ENCODE measurements around the gene PLLP.

PLLP gene

DNA sequence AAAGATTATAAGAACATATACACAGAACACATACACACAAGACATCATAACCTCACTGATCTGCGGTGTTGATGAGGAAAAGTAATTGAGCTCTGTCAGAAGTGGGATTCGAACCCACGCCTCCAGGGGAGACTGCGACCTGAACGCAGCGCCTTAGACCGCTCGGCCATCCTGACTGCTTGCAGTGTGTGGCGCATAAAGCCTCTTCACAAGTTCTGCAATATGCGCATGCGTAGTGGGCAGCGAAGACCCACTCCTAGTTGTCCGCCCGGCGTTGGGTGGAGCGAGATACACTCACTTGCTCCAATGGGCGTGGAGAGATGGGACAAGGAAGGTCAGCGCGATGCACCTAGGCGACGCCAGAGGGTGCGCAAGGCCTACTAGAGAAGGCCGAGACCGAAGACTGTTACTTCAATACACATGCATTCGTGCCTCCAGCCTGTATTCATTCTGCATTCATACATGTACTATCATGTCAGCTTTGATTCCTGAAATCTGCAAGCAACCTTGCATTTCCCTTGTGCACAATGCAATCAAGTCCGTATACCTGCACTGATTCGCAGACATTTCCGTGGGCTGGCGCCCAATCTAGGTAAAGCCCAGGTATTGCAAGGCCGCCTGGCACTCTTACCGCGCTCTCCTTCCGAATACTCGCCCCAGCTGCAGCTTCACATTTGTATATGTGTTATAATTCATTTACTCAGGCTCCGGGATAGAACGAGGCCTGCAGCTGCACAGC, 16.1 kb upstream of the PLLP start:
- no peaks in the 10 kb centered on the region for H3K36me3 ChIP-seq (ENCODE audit: control insufficient read depth, insufficient read depth, low read length)
- WGBS (ENCODE audit: extremely low coverage, insufficient coverage, low lambda C conversion rate) = no CpG with 5 or more reads among the region's 36 CpGs
- no peak overlapping the region for H2BK120ac ChIP-seq (ENCODE audit: low read depth, low read length)
- H3K27me3 ChIP-seq (ENCODE audit: insufficient read depth, low read length, poor library complexity) = no peaks in the 10 kb centered on the region
- no peak overlapping the region for H2BK15ac ChIP-seq (replicated peaks; ENCODE audit: low read depth)
- H4K8ac ChIP-seq (ENCODE audit: low read depth, low read length) = no peak overlapping the region
- no peak overlapping the region for H2AK5ac ChIP-seq (ENCODE audit: low read length)
- no peak overlapping the region for H2BK5ac ChIP-seq (ENCODE audit: low read length)
- H4K5ac ChIP-seq (ENCODE audit: low read length) = no peak overlapping the region
- no peaks in the 10 kb centered on the region for H3K79me1 ChIP-seq (ENCODE audit: low read length)
- H3K79me2 ChIP-seq (ENCODE audit: control insufficient read depth, insufficient read depth, low read length) = no peaks in the 10 kb centered on the region
- H3K27ac ChIP-seq (ENCODE audit: low read depth, low read length) = no peak overlapping the region
- no peak overlapping the region for H3K23ac ChIP-seq (ENCODE audit: low read length)
- H3K4me3 ChIP-seq (ENCODE audit: low read length) = peak overlapping the region; percentile 15
- no peak overlapping the region for H3K18ac ChIP-seq (ENCODE audit: low read length)
- DNase-seq = peak; percentile 99
- peak overlapping the region; percentile 58 for H3K4me2 ChIP-seq (ENCODE audit: low read length)
- peak overlapping the region; percentile 65 for H3K56ac ChIP-seq (ENCODE audit: low read length)
- H3K4ac ChIP-seq (ENCODE audit: low read depth, low read length) = no peak overlapping the region
- no peaks in the 10 kb centered on the region for H3K4me1 ChIP-seq (ENCODE audit: control insufficient read depth, low read depth, low read length)
- H3K9ac ChIP-seq (ENCODE audit: low read length) = peak overlapping the region; percentile 32

- Histone ChIP-seq H4K5ac (ENCODE audit: low read length) (no peak overlapping the region), H3K27me3 (ENCODE audit: insufficient read depth, low read length, poor library complexity) (no peaks in the 10 kb centered on the region), H3K9ac (ENCODE audit: low read length) (peak overlapping the region; percentile 60), H3K23ac (ENCODE audit: low read length) (no peak overlapping the region), H3K4me1 (ENCODE audit: control insufficient read depth, low read depth, low read length) (no peaks in the 10 kb centered on the region), H2BK120ac (ENCODE audit: low read depth, low read length) (no peak overlapping the region), H3K18ac (ENCODE audit: low read length) (no peak overlapping the region), H3K27ac (ENCODE audit: low read depth, low read length) (no peak overlapping the region), H3K4me2 (ENCODE audit: low read length) (peak overlapping the region; percentile 56), H3K56ac (ENCODE audit: low read length) (peak overlapping the region; percentile 67), H3K4me3 (ENCODE audit: low read length) (peak overlapping the region; percentile 70), H3K79me1 (ENCODE audit: low read length) (no peaks in the 10 kb centered on the region), H3K36me3 (ENCODE audit: control insufficient read depth, insufficient read depth, low read length) (no peaks in the 10 kb centered on the region), H3K4ac (ENCODE audit: low read depth, low read length) (no peak overlapping the region), H2AK5ac (ENCODE audit: low read length) (no peak overlapping the region), H2BK5ac (ENCODE audit: low read length) (no peak overlapping the region), H4K8ac (ENCODE audit: low read depth, low read length) (no peak overlapping the region), H2BK15ac (replicated peaks; ENCODE audit: low read depth) (no peak overlapping the region), H3K79me2 (ENCODE audit: control insufficient read depth, insufficient read depth, low read length) (no peaks in the 10 kb centered on the region)
- DNase-seq = peak; percentile 99
- WGBS (ENCODE audit: extremely low coverage, insufficient coverage, low lambda C conversion rate) = no CpG with 5 or more reads among the region's 35 CpGs
Measured at GRCh38 chr16:57299719-57300386, 15.4 kb upstream of the PLLP start.

DNA sequence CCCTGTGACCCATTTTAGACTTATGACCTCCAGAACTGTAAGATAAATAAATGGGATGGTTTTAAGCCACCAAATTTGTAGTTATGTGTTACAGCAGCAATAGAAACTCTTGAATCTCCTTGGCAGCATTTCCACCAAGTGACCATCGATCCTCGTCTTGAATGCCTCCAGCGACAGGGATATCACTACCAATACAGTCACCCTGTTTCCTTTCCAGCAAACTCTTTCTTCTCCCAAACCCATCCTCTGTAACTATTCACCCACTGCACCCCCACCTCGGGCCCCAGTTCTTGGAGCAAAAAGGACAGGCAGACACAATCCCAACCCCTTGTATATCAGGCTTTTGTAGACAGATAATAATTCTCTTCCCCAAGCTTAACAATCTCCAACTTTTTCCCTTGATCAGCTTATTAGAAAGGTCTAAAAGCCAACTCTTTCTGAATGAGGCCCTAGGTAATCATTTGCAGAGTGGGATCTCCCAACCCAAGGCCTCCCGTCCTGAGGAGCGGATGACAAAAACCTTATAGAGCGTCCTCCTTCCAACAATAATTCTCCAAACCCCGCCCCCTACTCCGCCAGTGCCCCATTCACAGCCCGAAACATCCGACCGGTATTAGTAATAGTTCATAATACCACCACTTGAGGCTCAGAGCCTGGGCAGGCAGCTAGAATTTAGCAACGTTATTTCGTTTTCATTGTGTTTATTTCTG, 14.7 kb upstream of the PLLP start:
- WGBS (ENCODE audit: extremely low coverage, insufficient coverage, low lambda C conversion rate) = no CpG with 5 or more reads among the region's 14 CpGs
- Histone ChIP-seq H4K5ac (ENCODE audit: low read length) (no peak overlapping the region), H3K36me3 (ENCODE audit: control insufficient read depth, insufficient read depth, low read length) (no peaks in the 10 kb centered on the region), H2BK120ac (ENCODE audit: low read depth, low read length) (no peak overlapping the region), H3K27me3 (ENCODE audit: insufficient read depth, low read length, poor library complexity) (no peaks in the 10 kb centered on the region), H3K9ac (ENCODE audit: low read length) (peak overlapping the region; percentile 60), H3K23ac (ENCODE audit: low read length) (no peak overlapping the region), H3K18ac (ENCODE audit: low read length) (no peak overlapping the region), H3K4me1 (ENCODE audit: control insufficient read depth, low read depth, low read length) (no peaks in the 10 kb centered on the region), H2AK5ac (ENCODE audit: low read length) (no peak overlapping the region), H3K79me1 (ENCODE audit: low read length) (no peaks in the 10 kb centered on the region), H3K4me3 (ENCODE audit: low read length) (peak overlapping the region; percentile 70), H3K27ac (ENCODE audit: low read depth, low read length) (no peak overlapping the region), H3K4ac (ENCODE audit: low read depth, low read length) (no peak overlapping the region), H4K8ac (ENCODE audit: low read depth, low read length) (no peak overlapping the region), H3K56ac (ENCODE audit: low read length) (peak overlapping the region; percentile 67), H3K4me2 (ENCODE audit: low read length) (peak overlapping the region; percentile 56), H2BK5ac (ENCODE audit: low read length) (no peak overlapping the region), H3K79me2 (ENCODE audit: control insufficient read depth, insufficient read depth, low read length) (no peaks in the 10 kb centered on the region), H2BK15ac (replicated peaks; ENCODE audit: low read depth) (no peak overlapping the region)
- no peak for DNase-seq

DNA sequence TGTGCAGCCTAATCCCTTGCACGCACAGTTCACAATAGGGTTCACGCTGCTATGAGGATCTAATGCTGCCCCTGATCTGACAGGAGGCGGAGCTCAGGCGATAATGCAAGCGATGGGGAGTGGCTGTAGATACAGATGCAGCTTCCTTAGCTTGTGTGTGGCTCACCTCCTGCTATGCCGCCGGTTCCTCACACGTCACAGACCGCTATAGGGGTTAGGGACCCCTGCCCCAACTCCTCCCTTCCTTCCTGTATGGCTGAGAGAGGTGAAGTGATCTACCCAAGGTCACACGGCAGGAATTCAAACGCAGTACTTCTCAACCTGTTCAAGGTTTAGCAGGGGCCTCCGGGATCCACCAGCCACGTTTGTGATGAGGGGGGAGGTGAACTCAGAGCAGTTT, 13.4 kb upstream of the PLLP start:
- Histone ChIP-seq H3K4ac (ENCODE audit: low read depth, low read length) (no peak overlapping the region), H3K36me3 (ENCODE audit: control insufficient read depth, insufficient read depth, low read length) (no peaks in the 10 kb centered on the region), H4K5ac (ENCODE audit: low read length) (no peak overlapping the region), H3K4me3 (ENCODE audit: low read length) (no peak overlapping the region), H2BK5ac (ENCODE audit: low read length) (no peak overlapping the region), H3K27me3 (ENCODE audit: insufficient read depth, low read length, poor library complexity) (no peaks in the 10 kb centered on the region), H3K4me2 (ENCODE audit: low read length) (no peak overlapping the region), H3K79me1 (ENCODE audit: low read length) (no peaks in the 10 kb centered on the region), H3K79me2 (ENCODE audit: control insufficient read depth, insufficient read depth, low read length) (no peaks in the 10 kb centered on the region), H4K8ac (ENCODE audit: low read depth, low read length) (no peak overlapping the region), H3K27ac (ENCODE audit: low read depth, low read length) (no peak overlapping the region), H2AK5ac (ENCODE audit: low read length) (no peak overlapping the region), H2BK120ac (ENCODE audit: low read depth, low read length) (no peak overlapping the region), H2BK15ac (replicated peaks; ENCODE audit: low read depth) (no peak overlapping the region), H3K23ac (ENCODE audit: low read length) (no peak overlapping the region), H3K18ac (ENCODE audit: low read length) (no peak overlapping the region), H3K9ac (ENCODE audit: low read length) (no peak overlapping the region), H3K4me1 (ENCODE audit: control insufficient read depth, low read depth, low read length) (no peaks in the 10 kb centered on the region), H3K56ac (ENCODE audit: low read length) (no peak overlapping the region)
- no CpG with 5 or more reads among the region's 13 CpGs for WGBS (ENCODE audit: extremely low coverage, insufficient coverage, low lambda C conversion rate)
- peak; percentile 39 for DNase-seq

DNA sequence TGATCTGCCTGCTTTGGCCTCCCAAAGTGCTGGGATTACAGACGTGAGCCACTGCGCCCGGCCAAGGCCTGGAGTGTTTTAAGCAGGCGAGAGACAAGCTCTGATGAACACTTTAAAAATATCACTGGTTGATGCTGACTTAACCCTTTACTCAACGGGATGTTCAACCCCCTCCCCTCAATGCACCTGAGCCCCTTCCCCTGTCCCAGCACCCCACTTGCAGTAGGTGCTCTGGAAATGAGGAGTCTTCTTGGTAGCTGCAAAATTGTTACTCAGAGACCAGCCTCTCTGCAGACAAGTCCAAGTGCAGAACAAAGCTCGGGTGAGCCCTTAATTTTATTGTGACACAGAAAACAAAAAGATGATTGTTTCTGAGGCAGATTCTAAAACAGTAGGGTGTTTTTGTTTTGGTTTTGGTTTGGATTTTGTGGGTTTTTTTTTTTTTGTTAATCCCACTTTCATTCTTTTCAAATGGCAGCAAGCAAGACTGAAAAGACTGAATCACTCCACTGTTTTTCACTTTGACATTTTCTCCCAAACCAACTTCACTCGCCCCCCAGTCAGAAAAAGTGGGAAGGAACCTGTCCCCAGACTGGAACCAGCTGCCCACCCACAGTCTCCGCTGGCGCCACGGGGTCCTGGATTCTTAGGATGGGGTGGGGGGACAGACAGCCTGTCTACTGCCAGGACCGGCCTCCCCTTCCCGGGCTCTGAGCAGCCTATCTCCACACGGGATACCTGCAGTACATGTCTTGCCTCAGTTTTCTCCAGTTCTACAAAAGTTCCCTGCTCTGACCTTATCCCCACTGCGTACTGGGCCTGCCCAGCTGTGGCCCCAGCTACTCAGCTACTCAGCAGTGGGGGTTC, 5.2 kb upstream of the PLLP start:
- Histone ChIP-seq H4K8ac (ENCODE audit: low read depth, low read length) (no peak overlapping the region), H3K27ac (ENCODE audit: low read depth, low read length) (no peak overlapping the region), H3K23ac (ENCODE audit: low read length) (no peak overlapping the region), H4K5ac (ENCODE audit: low read length) (no peak overlapping the region), H3K4me1 (ENCODE audit: control insufficient read depth, low read depth, low read length) (no peaks in the 10 kb centered on the region), H3K9ac (ENCODE audit: low read length) (no peak overlapping the region), H3K79me1 (ENCODE audit: low read length) (no peaks in the 10 kb centered on the region), H2BK5ac (ENCODE audit: low read length) (no peak overlapping the region), H3K4ac (ENCODE audit: low read depth, low read length) (no peak overlapping the region), H3K18ac (ENCODE audit: low read length) (no peak overlapping the region), H2BK15ac (replicated peaks; ENCODE audit: low read depth) (no peak overlapping the region), H3K4me3 (ENCODE audit: low read length) (no peak overlapping the region), H2AK5ac (ENCODE audit: low read length) (no peak overlapping the region), H3K56ac (ENCODE audit: low read length) (no peak overlapping the region), H3K27me3 (ENCODE audit: insufficient read depth, low read length, poor library complexity) (no peaks in the 10 kb centered on the region), H3K36me3 (ENCODE audit: control insufficient read depth, insufficient read depth, low read length) (no peaks in the 10 kb centered on the region), H3K79me2 (ENCODE audit: control insufficient read depth, insufficient read depth, low read length) (no peaks in the 10 kb centered on the region), H3K4me2 (ENCODE audit: low read length) (no peak overlapping the region), H2BK120ac (ENCODE audit: low read depth, low read length) (no peak overlapping the region)
- no peak for DNase-seq
- WGBS (ENCODE audit: extremely low coverage, insufficient coverage, low lambda C conversion rate) = no CpG with 5 or more reads among the region's 14 CpGs

All from mesendoderm (in vitro differentiated cells).